GM23248 (cell line): ENCODE results near the gene GSTP1. TPM values are rescaled to one million over a fixed set of nuclear protein-coding genes. Genes with fewer than 3 reads are reported as not detected.
"Not testable (repeated sequence)": the region's sequence is repeated elsewhere in the genome, so short reads cannot be mapped to it uniquely, and the experiment has no call there.

Experiments
- DNase-seq: peaks from one replicate; pipeline ENCODE4 v3.0.0-alpha.2; 2015
- H2AFZ ChIP-seq: fragments of 200-600 bp; sonication (generic); 2 replicates; pipeline ENCODE4 v1.6.1; 2016; ENCODE audit warnings: antibody characterized with exemption
- H3F3A ChIP-seq: fragments of 200-600 bp; sonication (generic); 2 replicates; pipeline ENCODE4 v1.6.1; 2016; ENCODE audit warnings: mild to moderate bottlenecking, antibody characterized with exemption, mixed run types; ENCODE audit not compliant: insufficient read depth
- H3K27ac ChIP-seq: fragments of 200-600 bp; sonication (generic); 2 replicates; pipeline ENCODE4 v1.5.1; 2016; ENCODE audit warnings: mild to moderate bottlenecking
- H3K27me3 ChIP-seq: fragments of 200-600 bp; sonication (generic); replicated peaks from 2 replicates; pipeline ENCODE4 v1.6.1; 2016; ENCODE audit warnings: mild to moderate bottlenecking; ENCODE audit not compliant: insufficient read depth
- H3K36me3 ChIP-seq: fragments of 200-600 bp; sonication (generic); 2 replicates; pipeline ENCODE4 v1.6.1; 2016; ENCODE audit warnings: low read depth, mild to moderate bottlenecking
- H3K4me1 ChIP-seq: fragments of 200-600 bp; sonication (generic); 2 replicates; pipeline ENCODE4 v1.6.1; 2016; ENCODE audit warnings: mild to moderate bottlenecking; ENCODE audit not compliant: insufficient read depth
- H3K4me2 ChIP-seq: fragments of 200-600 bp; sonication (generic); one replicate; pipeline ENCODE4 v1.6.1; 2016; ENCODE audit warnings: mild to moderate bottlenecking; ENCODE audit not compliant: unreplicated experiment
- H3K4me3 ChIP-seq: fragments of 200-600 bp; sonication (generic); 2 replicates; pipeline ENCODE4 v1.5.1; 2016; ENCODE audit warnings: mild to moderate bottlenecking
- H3K79me2 ChIP-seq: fragments of 200-600 bp; sonication (generic); 2 replicates; pipeline ENCODE4 v1.6.1; 2016; ENCODE audit warnings: mild to moderate bottlenecking; ENCODE audit not compliant: insufficient read depth
- H3K9ac ChIP-seq: fragments of 200-600 bp; sonication (generic); 2 replicates; pipeline ENCODE4 v1.6.1; 2016; ENCODE audit warnings: mild to moderate bottlenecking
- H3K9me2 ChIP-seq: fragments of 200-600 bp; sonication (generic); 2 replicates; pipeline ENCODE4 v1.6.1; 2016; ENCODE audit warnings: mixed run types, mild to moderate bottlenecking, moderate library complexity; ENCODE audit not compliant: insufficient read depth
- H3K9me3 ChIP-seq: fragments of 200-600 bp; sonication (generic); one replicate; pipeline ENCODE4 v1.6.1; 2017; ENCODE audit warnings: low read depth
- H4K20me1 ChIP-seq: fragments of 200-600 bp; sonication (generic); 2 replicates; pipeline ENCODE4 v1.6.0; 2016; ENCODE audit not compliant: insufficient read depth
- WGBS, 2 experiments: methylation state at CpG; one replicate each; pipeline ENCODE4 v1.1.6; 2015 to 2017; ENCODE audit warnings: low lambda C conversion rate in 2 of 2, low coverage in 1 of 2; ENCODE audit errors: missing lambda C conversion rate in 2 of 2; 5-methylcytosine and 5-hydroxymethylcytosine counted together
- in situ Hi-C: fragments of 300-500 bp; cut with MboI; formaldehyde crosslinking; loops from 2 replicates; pipeline ENCODE4 v1.15.0; 2020
- polyA plus RNA-seq: library from polyadenylated mRNA; unstranded; fragments of >200 nt; fragmentation: Nextera tagmentation; extraction: Ambion mirVana; gene quantifications from 2 replicates; pipeline ENCODE4 v1.2.1, GENCODE V29; 2016
- total RNA-seq: library from RNA; depleted of rRNA; stranded (reverse); fragments of >200 nt; shearing (Covaris generic); gene quantifications from 2 replicates; pipeline ENCODE4 v1.2.3, GENCODE V29; 2014

GSTP1 gene
- total and polyA plus RNA-seq, 2 experiments from 2014 or later, result 606 to 743 TPM

GRCh38 chr11:67619683-67620618 is 36.3 kb downstream of the GSTP1 start:
- H3K4me3 ChIP-seq, H3K27ac ChIP-seq, H3K36me3 ChIP-seq, H2AFZ ChIP-seq, H3F3A ChIP-seq, H3K4me1 ChIP-seq, in situ Hi-C loops, H4K20me1 ChIP-seq, H3K79me2 ChIP-seq, DNase-seq, H3K9me3 ChIP-seq, H3K9ac ChIP-seq, H3K9me2 ChIP-seq, H3K4me2 ChIP-seq: not testable (repeated sequence)
- H3K27me3 ChIP-seq, result peaks cover 22% of the 10 kb centered on the region
- WGBS, 2 experiments, result 84 to 85% methylated on average over 33 of the region's 33 CpGs

- H3K4me3 ChIP-seq, H2AFZ ChIP-seq, H3K9me2 ChIP-seq, DNase-seq, H3K36me3 ChIP-seq, H3F3A ChIP-seq, H3K27ac ChIP-seq, H3K4me1 ChIP-seq, H3K4me2 ChIP-seq, H3K9me3 ChIP-seq, in situ Hi-C loops, H3K9ac ChIP-seq, H4K20me1 ChIP-seq, H3K79me2 ChIP-seq: not testable (repeated sequence)
- peaks cover 21% of the 10 kb centered on the region for H3K27me3 ChIP-seq
- 56 to 61% methylated on average over 13 of the region's 13 CpGs for WGBS, 2 experiments
Measured at GRCh38 chr11:67620621-67621020, 37.0 kb downstream of the GSTP1 start.

- H3K27ac ChIP-seq, H3K4me1 ChIP-seq, DNase-seq, in situ Hi-C loops, H3K79me2 ChIP-seq, H3F3A ChIP-seq, H2AFZ ChIP-seq, H3K9me2 ChIP-seq, H3K4me2 ChIP-seq, H3K9ac ChIP-seq, H3K9me3 ChIP-seq, H4K20me1 ChIP-seq, H3K4me3 ChIP-seq, H3K36me3 ChIP-seq: not testable (repeated sequence)
- H3K27me3 ChIP-seq, result peaks cover 15% of the 10 kb centered on the region
- WGBS, 2 experiments, result 36 to 48% methylated on average over 3 of the region's 3 CpGs
Measured at GRCh38 chr11:67621928-67622327, 38.3 kb downstream of the GSTP1 start.

- H3K27ac ChIP-seq, H4K20me1 ChIP-seq, H3F3A ChIP-seq, H3K79me2 ChIP-seq, DNase-seq, H3K4me1 ChIP-seq, H3K4me3 ChIP-seq, H2AFZ ChIP-seq, in situ Hi-C loops, H3K9me2 ChIP-seq, H3K9me3 ChIP-seq, H3K9ac ChIP-seq, H3K27me3 ChIP-seq, H3K4me2 ChIP-seq, H3K36me3 ChIP-seq: not testable (repeated sequence)
- WGBS, 2 experiments, result 56 to 59% methylated on average over 7 of the region's 7 CpGs
Measured at GRCh38 chr11:67622905-67623304, 39.3 kb downstream of the GSTP1 start.

GRCh38 chr11:67623795-67624194 is 40.2 kb downstream of the GSTP1 start:
- in situ Hi-C loops, H3K9me3 ChIP-seq, H4K20me1 ChIP-seq, H2AFZ ChIP-seq, H3K9me2 ChIP-seq, DNase-seq, H3K79me2 ChIP-seq, H3K4me3 ChIP-seq, H3K4me1 ChIP-seq, H3F3A ChIP-seq, H3K27me3 ChIP-seq, H3K27ac ChIP-seq, H3K9ac ChIP-seq, H3K4me2 ChIP-seq, H3K36me3 ChIP-seq: not testable (repeated sequence)
- 67 to 72% methylated on average over 1 of the region's 1 CpG for WGBS, 2 experiments

GRCh38 chr11:67626131-67626833 is 42.7 kb downstream of the GSTP1 start:
- H3K9me2 ChIP-seq, H3K9ac ChIP-seq, H3K36me3 ChIP-seq, H3K79me2 ChIP-seq, H3K4me3 ChIP-seq, H3K27me3 ChIP-seq, H2AFZ ChIP-seq, DNase-seq, H3K4me2 ChIP-seq, H4K20me1 ChIP-seq, in situ Hi-C loops, H3F3A ChIP-seq, H3K27ac ChIP-seq, H3K4me1 ChIP-seq, H3K9me3 ChIP-seq: not testable (repeated sequence)
- 81 to 82% methylated on average over 10 of the region's 10 CpGs for WGBS, 2 experiments
